ENCODE measurements around the gene CCDC186. TPM values are rescaled to one million over a fixed set of nuclear protein-coding genes. Genes with fewer than 3 reads are reported as not detected.

The CCDC186 gene
- total RNA-seq, 1 donor from 2014 or later = 18.8 TPM

DNA sequence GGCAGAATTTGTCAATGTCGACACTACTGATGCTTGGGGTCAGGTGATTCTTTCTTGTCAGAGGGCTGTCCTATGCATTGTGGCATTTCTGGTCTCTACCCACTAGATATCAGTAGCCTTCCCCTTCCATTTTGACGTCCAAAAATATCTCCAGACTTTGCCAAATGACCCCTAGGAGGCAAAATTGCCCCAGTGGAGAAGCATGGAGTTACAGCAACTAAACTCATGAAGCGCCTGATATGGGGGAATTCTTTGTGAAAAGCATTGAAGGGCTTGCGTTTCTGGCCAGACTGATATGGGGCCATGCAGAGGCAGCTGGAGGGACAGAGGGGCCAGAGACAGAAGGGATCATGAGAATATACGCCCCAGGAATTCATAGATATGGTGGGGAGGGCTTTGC lies 86.7 kb downstream of the CCDC186 start:
- TF ChIP-seq, protein P1, sequence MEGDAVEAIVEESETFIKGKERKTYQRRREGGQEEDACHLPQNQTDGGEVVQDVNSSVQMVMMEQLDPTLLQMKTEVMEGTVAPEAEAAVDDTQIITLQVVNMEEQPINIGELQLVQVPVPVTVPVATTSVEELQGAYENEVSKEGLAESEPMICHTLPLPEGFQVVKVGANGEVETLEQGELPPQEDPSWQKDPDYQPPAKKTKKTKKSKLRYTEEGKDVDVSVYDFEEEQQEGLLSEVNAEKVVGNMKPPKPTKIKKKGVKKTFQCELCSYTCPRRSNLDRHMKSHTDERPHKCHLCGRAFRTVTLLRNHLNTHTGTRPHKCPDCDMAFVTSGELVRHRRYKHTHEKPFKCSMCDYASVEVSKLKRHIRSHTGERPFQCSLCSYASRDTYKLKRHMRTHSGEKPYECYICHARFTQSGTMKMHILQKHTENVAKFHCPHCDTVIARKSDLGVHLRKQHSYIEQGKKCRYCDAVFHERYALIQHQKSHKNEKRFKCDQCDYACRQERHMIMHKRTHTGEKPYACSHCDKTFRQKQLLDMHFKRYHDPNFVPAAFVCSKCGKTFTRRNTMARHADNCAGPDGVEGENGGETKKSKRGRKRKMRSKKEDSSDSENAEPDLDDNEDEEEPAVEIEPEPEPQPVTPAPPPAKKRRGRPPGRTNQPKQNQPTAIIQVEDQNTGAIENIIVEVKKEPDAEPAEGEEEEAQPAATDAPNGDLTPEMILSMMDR (IDR thresholded peaks at IDR 0.05; ENCODE audit: borderline replicate concordance) = no peak

DNA sequence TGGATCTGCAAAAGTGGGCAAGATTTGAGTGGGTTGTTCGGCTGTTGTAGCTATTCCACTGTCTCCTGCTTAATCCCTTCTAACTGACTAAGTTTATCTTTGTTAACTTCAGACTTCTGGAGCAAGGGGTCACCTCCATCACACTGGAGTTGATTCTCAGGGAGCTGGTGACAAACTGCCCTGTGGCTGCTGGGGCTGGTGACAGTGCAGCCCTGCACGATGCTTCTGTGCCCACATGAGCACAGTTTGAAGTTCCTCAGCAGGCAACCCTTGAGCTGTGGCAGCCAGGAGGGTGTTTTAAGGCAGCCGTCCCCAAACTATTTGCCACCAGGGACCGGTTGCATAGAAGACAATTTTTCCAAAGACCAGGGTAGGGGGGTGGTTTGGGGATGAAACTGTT lies 89.8 kb downstream of the CCDC186 start:
- Histone ChIP-seq H3K4me3 (no peak overlapping the region), H3K27ac (replicated peaks) (no peak overlapping the region), H3K36me3 (no peaks in the 10 kb centered on the region), H3K4me1 (no peaks in the 10 kb centered on the region), H3K9me3 (replicated peaks) (no peaks in the 10 kb centered on the region), H3K27me3 (ENCODE audit: low read depth) (no peaks in the 10 kb centered on the region)
- no peak for DNase-seq
- intact Hi-C loops (cut with micrococcal nuclease) = no loop called here
- TF ChIP-seq, protein P1 (IDR thresholded peaks at IDR 0.05; ENCODE audit: borderline replicate concordance) = no peak

More for the DNA sequence above, 86.7 kb downstream of the CCDC186 start:
- Histone ChIP-seq H3K4me3 (no peak overlapping the region), H3K9me3 (replicated peaks) (no peaks in the 10 kb centered on the region), H3K27me3 (ENCODE audit: low read depth) (no peaks in the 10 kb centered on the region), H3K27ac (replicated peaks) (no peak overlapping the region), H3K36me3 (no peaks in the 10 kb centered on the region), H3K4me1 (no peaks in the 10 kb centered on the region)
- no peak for DNase-seq
- intact Hi-C loops (cut with micrococcal nuclease) = no loop called here

DNA sequence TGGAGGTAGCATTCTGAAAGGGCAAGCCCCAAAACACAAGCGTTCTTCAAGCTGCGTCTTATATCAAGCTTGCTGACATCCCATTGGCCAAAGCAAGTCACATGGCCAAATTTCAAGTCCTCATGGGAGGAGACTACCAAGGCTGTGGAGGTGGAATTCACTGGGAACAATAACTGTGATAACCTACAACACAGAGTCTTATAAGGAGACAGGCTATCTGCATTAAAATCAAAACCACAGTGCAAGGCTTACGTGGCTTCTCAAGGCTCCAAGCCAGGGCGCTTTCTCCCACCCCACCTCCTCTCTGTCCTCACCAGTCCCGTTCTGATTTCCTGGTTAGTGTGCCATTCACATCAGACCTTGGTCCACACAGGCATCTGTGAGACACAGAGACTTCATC lies 91.0 kb downstream of the CCDC186 start:
- H3K9me3 ChIP-seq (replicated peaks) = no peaks in the 10 kb centered on the region
- no peaks in the 10 kb centered on the region for H3K27me3 ChIP-seq (ENCODE audit: low read depth)
- no peak overlapping the region for H3K4me3 ChIP-seq
- H3K36me3 ChIP-seq = no peaks in the 10 kb centered on the region
- no peak overlapping the region for H3K27ac ChIP-seq (replicated peaks)
- peaks cover under 1% of the 10 kb centered on the region for H3K4me1 ChIP-seq
- TF ChIP-seq, protein P1 (IDR thresholded peaks at IDR 0.05; ENCODE audit: borderline replicate concordance) = no peak
- intact Hi-C loops (cut with micrococcal nuclease) = no loop called here
- DNase-seq = no peak

DNA sequence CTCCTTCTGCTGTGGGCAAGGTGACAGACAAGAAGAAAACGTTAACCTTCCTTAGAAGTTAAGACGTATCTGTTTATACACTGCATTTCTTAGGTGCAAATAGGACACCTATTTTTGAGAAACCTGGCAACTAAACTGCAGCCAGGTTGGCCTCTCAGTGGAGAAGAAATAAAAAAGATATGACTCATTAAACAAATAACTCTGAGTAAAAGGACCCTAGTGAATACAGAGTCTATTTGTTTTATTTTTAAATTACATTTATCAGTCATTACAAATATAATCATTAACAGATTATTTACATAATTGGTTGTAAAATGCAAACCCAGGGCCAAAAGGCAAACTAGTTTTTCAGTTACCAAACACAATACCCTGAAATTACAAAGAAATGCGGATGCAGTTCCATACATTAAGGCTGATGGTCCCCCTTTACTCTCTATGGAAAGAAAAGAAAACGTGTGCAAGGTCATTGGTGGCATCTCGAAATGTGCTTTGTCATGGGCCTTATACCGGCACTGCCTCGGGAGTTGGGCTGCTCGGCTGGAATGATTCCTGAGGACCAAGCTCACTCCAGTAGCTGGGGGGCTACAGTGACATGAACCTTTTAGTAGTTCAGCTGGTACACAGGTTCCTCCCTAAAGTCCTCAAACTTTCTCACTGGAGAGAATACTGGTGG lies 92.0 kb downstream of the CCDC186 start:
- TF ChIP-seq, protein P1 (IDR thresholded peaks at IDR 0.05; ENCODE audit: borderline replicate concordance) = no peak
- Histone ChIP-seq H3K4me1 (peaks cover 8% of the 10 kb centered on the region), H3K36me3 (no peaks in the 10 kb centered on the region)

DNA sequence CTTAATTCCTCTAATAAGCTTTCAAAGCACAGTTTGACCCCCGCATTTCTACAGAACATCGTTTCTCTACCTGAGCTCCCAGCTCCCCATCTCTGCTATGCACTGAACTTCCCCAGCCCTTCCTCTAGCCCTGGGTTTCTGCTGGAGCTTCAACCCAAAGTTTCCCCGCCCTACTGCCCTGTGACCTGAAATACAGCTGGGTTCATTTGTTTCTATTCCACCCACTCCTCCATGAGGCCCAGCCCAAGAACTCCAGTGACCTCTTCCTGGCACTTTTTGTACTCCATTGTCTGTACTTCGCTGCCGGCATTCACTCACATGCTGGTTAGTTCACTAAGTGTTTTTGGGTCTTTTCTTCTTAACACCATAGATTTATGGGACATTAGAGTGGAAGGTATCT lies 94.6 kb downstream of the CCDC186 start:
- H3K27ac ChIP-seq (replicated peaks) = no peak overlapping the region
- no peaks in the 10 kb centered on the region for H3K36me3 ChIP-seq
- H3K4me1 ChIP-seq = peaks cover 8% of the 10 kb centered on the region
- intact Hi-C loops (cut with micrococcal nuclease) = no loop called here
- H3K4me3 ChIP-seq = no peak overlapping the region
- no peaks in the 10 kb centered on the region for H3K9me3 ChIP-seq (replicated peaks)
- TF ChIP-seq, protein P1 (IDR thresholded peaks at IDR 0.05; ENCODE audit: borderline replicate concordance) = no peak
- DNase-seq = no peak
- no peaks in the 10 kb centered on the region for H3K27me3 ChIP-seq (ENCODE audit: low read depth)

More for the DNA sequence above, 92.0 kb downstream of the CCDC186 start:
- no peak for DNase-seq
- Histone ChIP-seq H3K27me3 (ENCODE audit: low read depth) (no peaks in the 10 kb centered on the region), H3K9me3 (replicated peaks) (no peaks in the 10 kb centered on the region), H3K27ac (replicated peaks) (no peak overlapping the region), H3K4me3 (no peak overlapping the region)
- intact Hi-C loops (cut with micrococcal nuclease) = no loop called here

Data from left ventricle myocardium inferior (tissue), 1 donor.